H1 (cell line): ENCODE measurements around the gene TNS3. TPM values are rescaled to one million over a fixed set of nuclear protein-coding genes. Genes with fewer than 3 reads are reported as not detected.
A peak's percentile ranks its signal among the peaks of the same experiment; 100 is the strongest.

Source experiments
- CTCF ChIA-PET: fragments of 300-600 bp; sonication (Branson Sonifier 250); formaldehyde crosslinking; loops from one replicate; lab custom pipeline; 2021; ENCODE audit not compliant: partially characterized antibody; lab: Charles Lee
- POLR2A ChIA-PET: fragments of 300-600 bp; sonication (Branson Sonifier 250); formaldehyde crosslinking; loops from one replicate; lab custom pipeline; 2021; ENCODE audit warnings: inconsistent platforms; ENCODE audit not compliant: partially characterized antibody; lab: Charles Lee
- DNase-seq, 2 experiments: peaks; one replicate each; pipeline versions ENCODE4 v3.0.0 to v3.0.0-alpha.2; 2010 to 2022; ENCODE audit warnings: low spot score in 2 of 2, low read depth in 1 of 2, mixed read lengths in 1 of 2
- FAIRE-seq: peaks from 2 replicates; lab custom pipeline; 2011; peaks lifted over from hg19 to GRCh38; lab: Jason Lieb, UNC
- H2AFZ ChIP-seq: 2 replicates; pipeline ENCODE4 v1.8.1; 2012; ENCODE audit warnings: low read length, inconsistent platforms
- H2AK5ac ChIP-seq: 2 replicates; pipeline ENCODE4 v1.6.1; 2013; ENCODE audit warnings: low read depth, low read length
- H2BK120ac ChIP-seq: replicated peaks from 2 replicates; pipeline ENCODE3; 2013; ENCODE audit warnings: low read depth, low read length, inconsistent platforms
- H2BK12ac ChIP-seq: 2 replicates; pipeline ENCODE4 v1.6.1; 2013; ENCODE audit warnings: low read depth, low read length
- H2BK15ac ChIP-seq: 2 replicates; pipeline ENCODE4 v1.6.1; 2013; ENCODE audit warnings: low read length
- H2BK20ac ChIP-seq: 2 replicates; pipeline ENCODE4 v1.6.1; 2013; ENCODE audit warnings: low read length
- H2BK5ac ChIP-seq: 2 replicates; pipeline ENCODE4 v1.6.1; 2013; ENCODE audit warnings: low read depth, low read length
- H3K14ac ChIP-seq: 2 replicates; pipeline ENCODE4 v1.6.1; 2013; ENCODE audit warnings: inconsistent platforms; ENCODE audit not compliant: insufficient read length
- H3K18ac ChIP-seq: 2 replicates; pipeline ENCODE4 v1.6.1; 2013; ENCODE audit warnings: low read length; ENCODE audit errors: extremely low read depth
- H3K23ac ChIP-seq: 2 replicates; pipeline ENCODE4 v1.6.1; 2013; ENCODE audit warnings: inconsistent platforms; ENCODE audit not compliant: insufficient read length
- H3K23me2 ChIP-seq: 2 replicates; pipeline ENCODE4 v1.6.1; 2013; ENCODE audit warnings: low read depth, low read length
- H3K27ac ChIP-seq: 2 replicates; pipeline ENCODE4 v1.6.1; 2011; ENCODE audit warnings: low read depth, low read length, inconsistent platforms
- H3K27me3 ChIP-seq, 4 experiments: replicated peaks in 1 of 4; 1 replicate in 1 of 4; 2 replicates in 3 of 4; pipeline versions ENCODE4 v1.6.1 to v1.8.1; 2011 to 2013; ENCODE audit warnings: low read length in 3 of 4, mild to moderate bottlenecking in 3 of 4, inconsistent platforms in 2 of 4, mixed read lengths in 2 of 4, moderate library complexity in 1 of 4; ENCODE audit not compliant: control insufficient read depth in 3 of 4, insufficient read depth in 3 of 4; ENCODE audit errors: extremely low read depth in 1 of 4
- H3K36me3 ChIP-seq, 4 experiments: 2 replicates each; pipeline versions ENCODE4 v1.6.1 to v1.8.1; 2011 to 2013; ENCODE audit warnings: mild to moderate bottlenecking in 4 of 4, low read length in 3 of 4, moderate library complexity in 2 of 4, control low read depth in 1 of 4, inconsistent platforms in 1 of 4; ENCODE audit not compliant: insufficient read depth in 4 of 4, control insufficient read depth in 2 of 4
- H3K4ac ChIP-seq: replicated peaks from 2 replicates; pipeline ENCODE3; 2013; ENCODE audit warnings: low read length, low read depth, mixed read lengths, inconsistent platforms; ENCODE audit not compliant: insufficient read length
- H3K4me1 ChIP-seq, 4 experiments: replicated peaks in 1 of 4; 1 replicate in 1 of 4; 2 replicates in 3 of 4; pipeline versions ENCODE4 v1.6.1 to v1.8.1; 2011 to 2013; ENCODE audit warnings: low read length in 3 of 4, inconsistent platforms in 2 of 4, mixed read lengths in 1 of 4; ENCODE audit not compliant: insufficient read depth in 4 of 4, control insufficient read depth in 3 of 4
- H3K4me2 ChIP-seq, 2 experiments: 2 replicates each; pipeline versions ENCODE4 v1.6.1 to v1.8.1; 2011 to 2013; ENCODE audit warnings: low read depth in 2 of 2, low read length in 2 of 2, control low read depth in 1 of 2, inconsistent platforms in 1 of 2, mild to moderate bottlenecking in 1 of 2; ENCODE audit not compliant: insufficient read depth in 1 of 2
- H3K4me3 ChIP-seq, 4 experiments: fragments of 200-600, 300-600 bp in 1 of 4; sonication (generic), shearing (Covaris generic), sonication (Bioruptor Twin) in 1 of 4; 2 replicates each; pipeline versions ENCODE4 v1.5.1 to v1.8.1; 2011 to 2016; ENCODE audit warnings: low read length in 4 of 4, low read depth in 3 of 4, control low read depth in 2 of 4, inconsistent platforms in 2 of 4, mild to moderate bottlenecking in 2 of 4, mixed read lengths in 1 of 4, moderate library complexity in 1 of 4; ENCODE audit not compliant: insufficient read depth in 2 of 4; ENCODE audit errors: extremely low read depth in 1 of 4
- H3K56ac ChIP-seq: replicated peaks from 2 replicates; pipeline ENCODE3; 2013; ENCODE audit warnings: low read depth, mild to moderate bottlenecking, mixed read lengths, low read length, inconsistent platforms; ENCODE audit not compliant: insufficient read length
- H3K79me1 ChIP-seq: 2 replicates; pipeline ENCODE4 v1.6.1; 2013; ENCODE audit warnings: low read depth, low read length, control low read depth
- H3K79me2 ChIP-seq, 2 experiments: 2 replicates each; pipeline versions ENCODE4 v1.6.1 to v1.8.1; 2012 to 2013; ENCODE audit warnings: low read length in 2 of 2, mild to moderate bottlenecking in 2 of 2, inconsistent platforms in 1 of 2; ENCODE audit not compliant: insufficient read depth in 2 of 2, control insufficient read depth in 1 of 2
- H3K9ac ChIP-seq, 4 experiments: replicated peaks in 1 of 4; 1 replicate in 1 of 4; 2 replicates in 3 of 4; pipeline versions ENCODE4 v1.6.1 to v1.8.1; 2011 to 2013; ENCODE audit warnings: low read depth in 3 of 4, low read length in 3 of 4, control low read depth in 2 of 4, mild to moderate bottlenecking in 2 of 4, moderate library complexity in 2 of 4, inconsistent platforms in 1 of 4; ENCODE audit errors: extremely low read depth in 1 of 4
- H3K9me3 ChIP-seq, 2 experiments: 2 replicates each; pipeline versions ENCODE4 v1.6.1 to v1.8.1; 2012 to 2013; ENCODE audit warnings: mild to moderate bottlenecking in 2 of 2, moderate library complexity in 2 of 2, control low read depth in 1 of 2, inconsistent platforms in 1 of 2, low read depth in 1 of 2, low read length in 1 of 2, mixed read lengths in 1 of 2; ENCODE audit not compliant: insufficient read depth in 2 of 2
- H4K20me1 ChIP-seq, 2 experiments: replicated peaks in 1 of 2; 2 replicates each; pipeline versions ENCODE3 to v1.8.1; 2011 to 2013; ENCODE audit warnings: inconsistent platforms in 2 of 2, low read length in 2 of 2, mild to moderate bottlenecking in 1 of 2; ENCODE audit not compliant: insufficient read depth in 2 of 2, control insufficient read depth in 1 of 2
- H4K5ac ChIP-seq: 2 replicates; pipeline ENCODE4 v1.6.1; 2013; ENCODE audit warnings: low read length, low read depth, mixed read lengths, inconsistent platforms; ENCODE audit not compliant: insufficient read length
- H4K8ac ChIP-seq: 2 replicates; pipeline ENCODE4 v1.8.0; 2013; ENCODE audit warnings: mild to moderate bottlenecking, moderate library complexity, low read length, inconsistent platforms; ENCODE audit not compliant: insufficient read depth; ENCODE audit errors: extremely low read depth
- H4K91ac ChIP-seq: replicated peaks from 2 replicates; pipeline ENCODE3; 2013; ENCODE audit warnings: low read length, mixed read lengths, inconsistent platforms; ENCODE audit not compliant: insufficient read length
- BACH1 ChIP-seq: IDR thresholded peaks from 2 replicates; pipeline ENCODE4 v1.6.1; 2012; ENCODE audit warnings: low read length, improper control_type of control experiment
- E2F6 ChIP-seq: IDR thresholded peaks from 2 replicates; pipeline ENCODE4 v1.6.1; 2012; ENCODE audit warnings: inconsistent platforms
- HDAC2 ChIP-seq, 2 experiments: fragments of 300-600 bp in 1 of 2; sonication (generic) in 1 of 2; IDR thresholded peaks; 2 replicates each; pipeline ENCODE4 v1.6.1; 2011 to 2012; ENCODE audit warnings: low read depth in 2 of 2, low read length in 2 of 2, mild to moderate bottlenecking in 2 of 2, moderate library complexity in 2 of 2, borderline replicate concordance in 1 of 2, inconsistent platforms in 1 of 2
- KDM1A ChIP-seq: fragments of 200-600, 300-600 bp; sonication (generic); IDR thresholded peaks from 2 replicates; pipeline ENCODE4 v1.7.1; 2016; ENCODE audit warnings: mild to moderate bottlenecking, low read length, borderline replicate concordance
- NANOG ChIP-seq: IDR thresholded peaks from 2 replicates; pipeline ENCODE4 v1.6.1; 2011; ENCODE audit warnings: low read length, low read depth, mild to moderate bottlenecking, inconsistent platforms; ENCODE audit not compliant: insufficient read depth, poor library complexity, severe bottlenecking
- PHF8 ChIP-seq: fragments of 200-600 bp; sonication (generic); conservative IDR thresholded peaks from 2 replicates; pipeline ENCODE4 v1.7.1; 2012; ENCODE audit warnings: low read depth, mild to moderate bottlenecking, inconsistent platforms, low read length, moderate library complexity
- POLR2AphosphoS5 ChIP-seq: IDR thresholded peaks from 2 replicates; pipeline ENCODE4 v1.6.1; 2011; ENCODE audit warnings: low read depth, low read length
- POU5F1 ChIP-seq: IDR thresholded peaks from 2 replicates; pipeline ENCODE4 v1.6.1; 2011; ENCODE audit warnings: low read depth, mild to moderate bottlenecking, low read length, moderate library complexity
- RAD21 ChIP-seq, 2 experiments: IDR thresholded peaks in 1 of 2; conservative IDR thresholded peaks in 1 of 2; 2 replicates each; pipeline ENCODE4 v1.6.1; 2011; ENCODE audit warnings: low read depth in 2 of 2, low read length in 2 of 2, improper control_type of control experiment in 1 of 2, inconsistent platforms in 1 of 2, mild to moderate bottlenecking in 1 of 2, moderate library complexity in 1 of 2
- RBBP5 ChIP-seq: IDR thresholded peaks from 2 replicates; pipeline ENCODE4 v1.7.1; 2012; ENCODE audit warnings: low read depth, mild to moderate bottlenecking, inconsistent platforms, low read length, moderate library complexity, borderline replicate concordance
- RFX5 ChIP-seq: IDR thresholded peaks from 2 replicates; pipeline ENCODE4 v1.6.1; 2011; ENCODE audit warnings: low read depth, low read length, improper control_type of control experiment, borderline replicate concordance
- SIX5 ChIP-seq: IDR thresholded peaks from 2 replicates; pipeline ENCODE4 v1.6.1; 2011; ENCODE audit warnings: mild to moderate bottlenecking, low read depth, low read length
- SP1 ChIP-seq: IDR thresholded peaks from 2 replicates; pipeline ENCODE4 v1.6.1; 2011; ENCODE audit warnings: low read depth, low read length
- YY1 ChIP-seq: IDR thresholded peaks from 2 replicates; pipeline ENCODE4 v1.6.1; 2011; ENCODE audit warnings: low read depth, mild to moderate bottlenecking, low read length
- WGBS, 2 experiments: shearing (Covaris generic) in 1 of 2; methylation state at CpG; one replicate each; pipeline versions ENCODE4 v1.1.6 to v1.1.7; 2013 to 2015; ENCODE audit warnings: low lambda C conversion rate in 2 of 2, mixed read lengths in 2 of 2, inconsistent platforms in 1 of 2, low coverage in 1 of 2, missing lambda C conversion rate in 1 of 2; ENCODE audit not compliant: insufficient replicate concordance in 2 of 2, insufficient coverage in 1 of 2, insufficient read length in 1 of 2; ENCODE audit errors: extremely low coverage in 1 of 2, missing lambda C conversion rate in 1 of 2; 5-methylcytosine and 5-hydroxymethylcytosine counted together
- polyA plus RNA-seq, 7 experiments: library from polyadenylated mRNA; depleted of rRNA in 3 of 7; stranded (reverse) in 5 of 7; unstranded in 2 of 7; fragments of >200 nt in 5 of 7; fragments of 200-250 nt in 2 of 7; gene quantifications; 1 replicate in 5 of 7; 2 replicates in 1 of 7; 4 replicates in 1 of 7; pipeline versions ENCODE4 v1.2.1 to v1.2.3, GENCODE V29; 2011 to 2013; ENCODE audit warnings: missing spikeins in 2 of 7, mixed read lengths in 2 of 7
- total RNA-seq: library from RNA; stranded (reverse); fragmentation: NEBNext Ultra II Directional; extraction: Animal tissue kit (Norgen Biotek cat#: 25700); gene quantifications from 2 replicates; pipeline ENCODE4 v1.2.1, GENCODE V29; 2021

The TNS3 gene
- total and polyA plus RNA-seq, 2 of the 8 experiments (the other 6 are each of a cell fraction or from before 2014, with no cell fraction given) = 11.9 to 24.2 TPM

DNA sequence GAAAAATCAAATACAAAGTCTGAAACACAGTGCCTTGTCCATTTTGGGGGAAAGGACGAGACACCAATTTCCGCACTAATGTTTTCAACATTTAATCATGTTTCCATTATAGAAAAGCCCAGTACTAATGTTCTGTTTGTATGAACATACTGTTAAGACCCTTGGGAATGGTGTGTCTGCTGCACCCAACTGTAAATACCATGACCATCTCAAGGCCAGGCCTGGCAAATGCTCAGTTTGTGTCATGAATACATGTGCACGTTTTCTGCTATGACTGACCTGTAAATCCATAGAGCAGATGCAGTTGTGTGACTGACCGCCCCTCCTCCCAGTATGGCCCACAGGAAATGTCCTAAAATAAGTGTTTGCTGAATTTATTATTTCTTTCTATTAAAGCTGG, 270.0 kb downstream of the TNS3 start:
- Histone ChIP-seq H4K20me1 (no peaks in the 10 kb centered on the region), H2AK5ac (no peak overlapping the region), H3K4me3 (no peak overlapping the region), H2BK12ac (no peak overlapping the region), H4K8ac (no peak overlapping the region), H4K5ac (no peak overlapping the region), H3K4me2 (no peak overlapping the region), H3K9ac (no peak overlapping the region), H3K18ac (no peak overlapping the region), H3K23ac (no peak overlapping the region), H3K27ac (no peak overlapping the region), H3K9me3 (no peaks in the 10 kb centered on the region), H3K36me3 (no peaks in the 10 kb centered on the region), H2BK5ac (no peak overlapping the region), H3K56ac (no peak overlapping the region), H3K79me1 (no peaks in the 10 kb centered on the region), H3K4me1 (peaks cover 10 to 23% (median 19%) of the 10 kb centered on the region in 4 experiments), H3K27me3 (no peaks in the 10 kb centered on the region), H3K23me2 (no peaks in the 10 kb centered on the region), H2AFZ (no peak overlapping the region), H4K91ac (no peak overlapping the region), H3K14ac (no peak overlapping the region), H3K4ac (no peak overlapping the region), H3K79me2 (no peaks in the 10 kb centered on the region), H2BK120ac (no peak overlapping the region), H2BK20ac (no peak overlapping the region), H2BK15ac (no peak overlapping the region)
- WGBS, 2 experiments = 94% methylated on average over 4 of the region's 4 CpGs; no CpG with 5 or more reads in 1 of the 2 experiments
- POLR2A ChIA-PET = no interaction called here
- CTCF ChIA-PET = no interaction called here
- peak in 1 of 2 experiments; percentile 7 for DNase-seq
- FAIRE-seq = no peak
- TF ChIP-seq NANOG = no peak
- TF ChIP-seq BACH1 = no peak
- TF ChIP-seq RAD21 (IDR thresholded peaks at IDR 0.05 in 1 of 2, conservative IDR thresholded peaks at IDR 0.05 in 1 of 2; ENCODE audit: low read depth in 2 of 2, low read length in 2 of 2) = no peak
- TF ChIP-seq PHF8 = no peak
- no peak for TF ChIP-seq RBBP5
- TF ChIP-seq E2F6 = no peak
- no peak for TF ChIP-seq SIX5
- TF ChIP-seq HDAC2 (IDR thresholded peaks at IDR 0.05; ENCODE audit: borderline replicate concordance in 1 of 2, low read depth in 2 of 2, low read length in 2 of 2) = no peak
- no peak for TF ChIP-seq KDM1A
- no peak for TF ChIP-seq SP1
- TF ChIP-seq YY1 = no peak
- no peak for TF ChIP-seq POU5F1
- TF ChIP-seq RFX5 = no peak
- TF ChIP-seq POLR2AphosphoS5 = no peak
